Osteoblast (primary cell): ENCODE results near the gene OTUB2. TPM values are rescaled to one million over a fixed set of nuclear protein-coding genes. Genes with fewer than 3 reads are reported as not detected.

ENCODE experiments used
- DNase-seq: peaks from one replicate; pipeline ENCODE4 v3.0.0; 2011; ENCODE audit warnings: low spot score, mixed read lengths; ENCODE audit not compliant: insufficient read length; ENCODE audit errors: missing footprints
- H2AFZ ChIP-seq: 2 replicates; pipeline ENCODE4 v1.6.0; 2011; ENCODE audit warnings: mild to moderate bottlenecking, low read length
- H3K27ac ChIP-seq: 2 replicates; pipeline ENCODE4 v1.5.1; 2011; ENCODE audit warnings: mild to moderate bottlenecking, low read depth, low read length, moderate library complexity
- H3K27me3 ChIP-seq: 2 replicates; pipeline ENCODE4 v1.6.0; 2012; ENCODE audit warnings: mild to moderate bottlenecking, control low read depth, inconsistent platforms, low read length, moderate library complexity; ENCODE audit not compliant: insufficient read depth
- H3K36me3 ChIP-seq: 2 replicates; pipeline ENCODE4 v1.5.1; 2011; ENCODE audit warnings: mild to moderate bottlenecking, low read length, control low read depth, moderate library complexity; ENCODE audit not compliant: insufficient read depth
- H3K4me1 ChIP-seq: 2 replicates; pipeline ENCODE4 v1.5.1; 2011; ENCODE audit warnings: mild to moderate bottlenecking, low read length, control low read depth, moderate library complexity; ENCODE audit not compliant: insufficient read depth
- H3K4me2 ChIP-seq: 2 replicates; pipeline ENCODE4 v1.6.0; 2011; ENCODE audit warnings: mild to moderate bottlenecking, low read length; ENCODE audit not compliant: insufficient read depth
- H3K4me3 ChIP-seq: fragments of 200-600 bp; sonication (generic); 3 replicates; pipeline ENCODE4 v1.5.1; 2012; ENCODE audit warnings: mild to moderate bottlenecking, low read length, inconsistent platforms; ENCODE audit not compliant: insufficient read depth
- H3K79me2 ChIP-seq: 2 replicates; pipeline ENCODE4 v1.6.0; 2012; ENCODE audit warnings: mild to moderate bottlenecking, low read length, control low read depth, inconsistent platforms; ENCODE audit not compliant: insufficient read depth
- H3K9me3 ChIP-seq: 2 replicates; pipeline ENCODE4 v1.5.1; 2011; ENCODE audit warnings: low read depth, low read length, control low read depth
- H4K20me1 ChIP-seq: 2 replicates; pipeline ENCODE4 v1.6.0; 2012; ENCODE audit warnings: mild to moderate bottlenecking, low read length, control low read depth; ENCODE audit not compliant: insufficient read depth
- total RNA-seq: library from RNA; depleted of rRNA; stranded (reverse); fragments of >200 nt; gene quantifications from 2 replicates; pipeline ENCODE4 v1.2.3, GENCODE V29; 2012
- TF ChIP-seq, protein P1 (sequence below): IDR thresholded peaks from 2 replicates; pipeline ENCODE4 v1.5.1; 2011; ENCODE audit warnings: mild to moderate bottlenecking, low read depth, low read length, moderate library complexity; ENCODE audit errors: extremely low read depth

OTUB2 gene
- total RNA-seq, 1 donor: 1.4 TPM

DNA sequence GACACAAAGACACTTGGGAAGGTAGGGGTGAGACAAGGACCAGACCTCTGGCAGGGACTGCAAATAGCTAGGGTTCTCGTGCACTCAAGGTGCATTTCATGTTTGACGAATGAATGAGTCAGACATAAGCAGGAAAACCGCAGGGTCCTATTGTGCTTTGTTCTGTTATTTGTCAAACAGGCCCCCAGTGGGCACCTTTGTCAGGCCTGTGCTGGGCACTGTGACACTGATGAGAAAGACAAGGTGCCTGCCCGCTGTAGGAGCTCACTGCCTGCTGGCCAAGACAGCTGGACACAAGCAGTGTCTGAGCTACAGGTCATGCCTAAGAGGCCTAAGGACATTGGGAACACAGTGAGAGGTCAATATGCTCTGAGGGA lies 2.3 kb downstream of the OTUB2 start:
- H3K27me3 ChIP-seq: no peaks in the 10 kb centered on the region
- no peaks in the 10 kb centered on the region for H3K36me3 ChIP-seq
- H3K4me1 ChIP-seq: no peaks in the 10 kb centered on the region
- DNase-seq: no peak
- H2AFZ ChIP-seq: no peak overlapping the region
- TF ChIP-seq, protein P1, sequence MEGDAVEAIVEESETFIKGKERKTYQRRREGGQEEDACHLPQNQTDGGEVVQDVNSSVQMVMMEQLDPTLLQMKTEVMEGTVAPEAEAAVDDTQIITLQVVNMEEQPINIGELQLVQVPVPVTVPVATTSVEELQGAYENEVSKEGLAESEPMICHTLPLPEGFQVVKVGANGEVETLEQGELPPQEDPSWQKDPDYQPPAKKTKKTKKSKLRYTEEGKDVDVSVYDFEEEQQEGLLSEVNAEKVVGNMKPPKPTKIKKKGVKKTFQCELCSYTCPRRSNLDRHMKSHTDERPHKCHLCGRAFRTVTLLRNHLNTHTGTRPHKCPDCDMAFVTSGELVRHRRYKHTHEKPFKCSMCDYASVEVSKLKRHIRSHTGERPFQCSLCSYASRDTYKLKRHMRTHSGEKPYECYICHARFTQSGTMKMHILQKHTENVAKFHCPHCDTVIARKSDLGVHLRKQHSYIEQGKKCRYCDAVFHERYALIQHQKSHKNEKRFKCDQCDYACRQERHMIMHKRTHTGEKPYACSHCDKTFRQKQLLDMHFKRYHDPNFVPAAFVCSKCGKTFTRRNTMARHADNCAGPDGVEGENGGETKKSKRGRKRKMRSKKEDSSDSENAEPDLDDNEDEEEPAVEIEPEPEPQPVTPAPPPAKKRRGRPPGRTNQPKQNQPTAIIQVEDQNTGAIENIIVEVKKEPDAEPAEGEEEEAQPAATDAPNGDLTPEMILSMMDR: no peak
- H3K27ac ChIP-seq: no peak overlapping the region
- no peak overlapping the region for H3K4me2 ChIP-seq
- no peaks in the 10 kb centered on the region for H3K79me2 ChIP-seq
- peaks cover 3% of the 10 kb centered on the region for H4K20me1 ChIP-seq
- no peak overlapping the region for H3K4me3 ChIP-seq
- H3K9me3 ChIP-seq: no peaks in the 10 kb centered on the region

DNA sequence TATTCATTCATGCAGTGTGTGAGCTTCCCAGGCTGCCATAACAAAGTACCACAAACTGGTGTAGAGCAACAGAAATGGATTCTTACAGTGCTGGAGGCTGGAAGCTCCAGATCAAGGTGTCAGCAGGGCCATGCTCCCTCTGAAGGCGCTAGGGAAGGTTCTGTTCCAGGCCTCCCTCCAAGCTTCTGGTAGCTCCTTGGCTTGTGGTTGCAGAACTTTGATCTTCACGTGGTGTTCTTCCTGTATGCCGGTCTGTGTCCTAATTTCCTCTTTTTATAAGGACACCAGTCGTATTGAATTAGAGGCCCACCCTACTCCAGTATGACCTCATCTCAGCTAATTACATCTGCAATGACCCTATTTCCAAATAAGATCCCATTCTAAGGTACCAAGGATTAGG lies 3.1 kb downstream of the OTUB2 start:
- TF ChIP-seq, protein P1: no peak
- H3K4me1 ChIP-seq: no peaks in the 10 kb centered on the region
- no peaks in the 10 kb centered on the region for H3K79me2 ChIP-seq
- no peak overlapping the region for H3K4me2 ChIP-seq
- H2AFZ ChIP-seq: no peak overlapping the region
- no peaks in the 10 kb centered on the region for H3K27me3 ChIP-seq
- no peaks in the 10 kb centered on the region for H3K36me3 ChIP-seq
- no peaks in the 10 kb centered on the region for H3K9me3 ChIP-seq
- H3K27ac ChIP-seq: no peak overlapping the region
- no peak for DNase-seq
- H3K4me3 ChIP-seq: no peak overlapping the region
- peaks cover 3% of the 10 kb centered on the region for H4K20me1 ChIP-seq

DNA sequence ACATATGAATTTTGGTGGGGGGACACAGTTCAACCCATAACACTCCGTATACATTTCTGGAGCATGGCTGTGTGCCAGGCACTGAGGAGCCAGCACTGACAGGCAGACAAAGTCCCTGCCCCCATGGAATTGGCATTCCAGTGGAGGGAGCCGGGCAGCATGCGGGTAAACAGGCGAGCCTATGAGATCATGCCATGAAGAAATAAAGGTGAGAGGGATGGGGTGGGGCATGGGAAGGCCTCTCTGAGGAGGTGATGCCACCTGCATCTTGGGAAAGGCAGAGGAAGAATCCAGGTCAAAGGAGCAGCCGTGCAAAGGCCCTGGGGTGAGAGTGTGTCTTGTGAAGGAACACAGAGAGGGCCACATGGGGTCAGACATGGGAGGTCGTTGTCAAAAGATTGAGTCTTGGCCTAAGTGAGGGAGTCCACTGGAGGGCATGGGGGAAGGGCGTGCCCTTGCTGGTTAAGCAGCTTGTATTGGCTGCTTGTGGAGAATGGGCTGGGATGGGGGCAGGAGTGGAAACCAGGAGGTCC lies 3.6 kb downstream of the OTUB2 start:
- Histone ChIP-seq H3K27me3 (no peaks in the 10 kb centered on the region), H2AFZ (no peak overlapping the region), H3K79me2 (no peaks in the 10 kb centered on the region), H3K9me3 (no peaks in the 10 kb centered on the region), H3K4me2 (no peak overlapping the region), H3K27ac (no peak overlapping the region), H3K4me1 (no peaks in the 10 kb centered on the region), H4K20me1 (peaks cover 3% of the 10 kb centered on the region), H3K36me3 (no peaks in the 10 kb centered on the region), H3K4me3 (no peak overlapping the region)
- DNase-seq: no peak
- TF ChIP-seq, protein P1: no peak

DNA sequence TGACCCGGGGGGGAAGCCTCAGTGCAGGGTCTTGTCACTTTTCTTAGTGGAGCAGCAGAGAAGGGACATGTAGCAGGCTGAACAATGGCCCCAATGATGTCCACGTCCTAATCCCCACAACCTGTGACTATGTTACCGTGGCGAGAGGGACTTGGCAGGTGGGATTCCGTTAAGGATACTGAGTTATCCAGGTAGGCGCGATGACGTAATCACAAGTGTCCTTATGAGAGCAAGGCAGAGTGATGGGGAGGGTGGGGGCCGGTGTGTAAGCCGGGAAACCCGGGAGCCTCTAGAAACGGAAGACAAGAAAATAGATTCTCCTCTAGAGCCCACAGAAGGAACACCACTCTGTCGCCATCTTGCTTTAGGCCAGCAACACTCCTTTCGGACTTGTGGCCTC lies 4.4 kb downstream of the OTUB2 start:
- no peaks in the 10 kb centered on the region for H3K4me1 ChIP-seq
- no peak overlapping the region for H2AFZ ChIP-seq
- no peak for DNase-seq
- peaks cover 3% of the 10 kb centered on the region for H4K20me1 ChIP-seq
- H3K27me3 ChIP-seq: no peaks in the 10 kb centered on the region
- no peaks in the 10 kb centered on the region for H3K36me3 ChIP-seq
- H3K9me3 ChIP-seq: no peaks in the 10 kb centered on the region
- no peak overlapping the region for H3K4me3 ChIP-seq
- TF ChIP-seq, protein P1: no peak
- no peak overlapping the region for H3K4me2 ChIP-seq
- H3K27ac ChIP-seq: no peak overlapping the region
- H3K79me2 ChIP-seq: no peaks in the 10 kb centered on the region
